AG09309 (cell line): ENCODE data around the gene INTS6.

Experiments used
- DNase-seq: peaks from one replicate; pipeline ENCODE4 v3.0.0-alpha.2; 2010; ENCODE audit warnings: low read depth
- H3K4me3 ChIP-seq: 2 replicates; pipeline ENCODE4 v1.5.1; 2011; ENCODE audit warnings: mild to moderate bottlenecking, low read depth, low read length, moderate library complexity; ENCODE audit not compliant: control insufficient read depth
- CTCF ChIP-seq: IDR thresholded peaks from 2 replicates; pipeline ENCODE4 v1.5.1; 2011; ENCODE audit warnings: mild to moderate bottlenecking, low read depth, low read length, inconsistent platforms; ENCODE audit not compliant: insufficient read depth, control insufficient read depth; ENCODE audit errors: missing control alignments

The INTS6 gene

GRCh38 chr13:51451134-51451466 is 1.7 kb downstream of the INTS6 start:
- no peak for TF ChIP-seq CTCF
- no peak for DNase-seq
- H3K4me3 ChIP-seq, result peak overlapping the region; percentile 80

- TF ChIP-seq CTCF, result no peak
- no peak for DNase-seq
- no peak overlapping the region for H3K4me3 ChIP-seq
These were observed 3.8 kb downstream of the INTS6 start for GRCh38 chr13:51449018-51449417.

GRCh38 chr13:51444922-51445321 is 7.9 kb downstream of the INTS6 start:
- peak; percentile 41 for TF ChIP-seq CTCF
- H3K4me3 ChIP-seq, result no peak overlapping the region
- DNase-seq, result no peak

GRCh38 chr13:51440381-51440780 is 12.5 kb downstream of the INTS6 start:
- H3K4me3 ChIP-seq, result no peak overlapping the region
- TF ChIP-seq CTCF, result no peak
- no peak for DNase-seq

- no peak for TF ChIP-seq CTCF
- no peak for DNase-seq
- no peak overlapping the region for H3K4me3 ChIP-seq
These were observed 15.2 kb downstream of the INTS6 start for GRCh38 chr13:51437550-51438127.

GRCh38 chr13:51435002-51435578 is 17.7 kb downstream of the INTS6 start:
- peak; percentile 35 for TF ChIP-seq CTCF
- no peak for DNase-seq
- H3K4me3 ChIP-seq, result no peak overlapping the region

GRCh38 chr13:51432576-51432975 is 20.3 kb downstream of the INTS6 start:
- H3K4me3 ChIP-seq, result no peak overlapping the region
- DNase-seq, result no peak
- TF ChIP-seq CTCF, result peak; percentile 3
